Keratinocyte (primary cell): ENCODE data around the gene TENM4. TPM values are rescaled to one million over a fixed set of nuclear protein-coding genes. Genes with fewer than 3 reads are reported as not detected.

Source experiments
- DNase-seq: peaks from one replicate; pipeline ENCODE4 v3.0.0-alpha.2; 2011; ENCODE audit warnings: low read depth, missing footprints, low spot score
- FAIRE-seq: peaks from 2 replicates; lab custom pipeline; 2011; peaks lifted over from hg19 to GRCh38; lab: Jason Lieb, UNC
- H2AFZ ChIP-seq: 2 replicates; pipeline ENCODE4 v1.6.0; 2012; ENCODE audit warnings: low read length, control low read depth, inconsistent platforms; ENCODE audit not compliant: control insufficient read depth
- H3K27ac ChIP-seq: 2 replicates; pipeline ENCODE4 v1.5.1; 2011; ENCODE audit warnings: low read length; ENCODE audit not compliant: control insufficient read depth, insufficient read depth
- H3K27me3 ChIP-seq: 3 replicates; pipeline ENCODE4 v1.6.0; 2011; ENCODE audit warnings: low read length; ENCODE audit not compliant: control insufficient read depth, insufficient read depth; ENCODE audit errors: extremely low read depth
- H3K36me3 ChIP-seq, 2 experiments: 2 replicates in 1 of 2; 3 replicates in 1 of 2; pipeline ENCODE4 v1.5.1; 2011; ENCODE audit warnings: low read length in 2 of 2, mild to moderate bottlenecking in 1 of 2; ENCODE audit not compliant: control insufficient read depth in 2 of 2, insufficient read depth in 2 of 2; ENCODE audit errors: extremely low read depth in 1 of 2
- H3K4me1 ChIP-seq: 3 replicates; pipeline ENCODE4 v1.5.1; 2011; ENCODE audit warnings: low read length; ENCODE audit not compliant: control insufficient read depth, insufficient read depth; ENCODE audit errors: extremely low read depth
- H3K4me2 ChIP-seq: 3 replicates; pipeline ENCODE4 v1.6.0; 2011; ENCODE audit warnings: low read depth, low read length; ENCODE audit not compliant: control insufficient read depth, insufficient read depth; ENCODE audit errors: extremely low read depth
- H3K4me3 ChIP-seq, 3 experiments: fragments of 200-600 bp in 1 of 3; sonication (generic) in 1 of 3; 2 replicates in 2 of 3; 3 replicates in 1 of 3; pipeline ENCODE4 v1.5.1; 2011 to 2016; ENCODE audit warnings: low read length in 3 of 3, mild to moderate bottlenecking in 3 of 3, control low read depth in 2 of 3, inconsistent platforms in 1 of 3, low read depth in 1 of 3, mixed read lengths in 1 of 3, mixed run types in 1 of 3, moderate library complexity in 1 of 3; ENCODE audit not compliant: control insufficient read depth in 2 of 3, insufficient read depth in 2 of 3; ENCODE audit errors: extremely low read depth in 1 of 3
- H3K79me2 ChIP-seq: 2 replicates; pipeline ENCODE4 v1.6.0; 2012; ENCODE audit warnings: low read length; ENCODE audit not compliant: control insufficient read depth, insufficient read depth
- H3K9ac ChIP-seq: 3 replicates; pipeline ENCODE4 v1.6.0; 2011; ENCODE audit warnings: low read length; ENCODE audit not compliant: control insufficient read depth, insufficient read depth; ENCODE audit errors: extremely low read depth
- H3K9me1 ChIP-seq: 3 replicates; pipeline ENCODE4 v1.6.0; 2011; ENCODE audit warnings: low read length; ENCODE audit not compliant: control insufficient read depth, insufficient read depth; ENCODE audit errors: extremely low read depth
- H3K9me3 ChIP-seq: 2 replicates; pipeline ENCODE4 v1.5.1; 2012; ENCODE audit warnings: low read depth, low read length; ENCODE audit not compliant: control insufficient read depth
- H4K20me1 ChIP-seq: 3 replicates; pipeline ENCODE4 v1.6.0; 2011; ENCODE audit warnings: low read length; ENCODE audit not compliant: control insufficient read depth, insufficient read depth; ENCODE audit errors: extremely low read depth
- EZH2 ChIP-seq: IDR thresholded peaks from one replicate; pipeline ENCODE4 v1.6.1; 2012; ENCODE audit warnings: inconsistent platforms, mild to moderate bottlenecking, low read length, moderate library complexity
- dilution Hi-C: fragments of 300-500 bp; cut with MboI; formaldehyde crosslinking; loops from one replicate; pipeline ENCODE4 v1.7.0; 2020; ENCODE audit warnings: low sequenced_read_pairs; ENCODE audit not compliant: extremely low pct_ligation_motif_present
- polyA plus RNA-seq, 5 experiments: library from polyadenylated mRNA; depleted of rRNA in 3 of 5; stranded (reverse) in 3 of 5; stranded (forward) in 1 of 5; unstranded in 1 of 5; fragments of >200 nt; gene quantifications; 1 replicate in 1 of 5; 2 replicates in 3 of 5; 3 replicates in 1 of 5; pipeline versions ENCODE4 v1.2.1 to v1.2.3, GENCODE V29; 2011 to 2012; ENCODE audit warnings: missing spikeins in 2 of 5, low read depth in 1 of 5, low replicate concordance in 1 of 5
- TF ChIP-seq, protein P1 (sequence below), 3 experiments: IDR thresholded peaks in 1 of 3; conservative IDR thresholded peaks in 1 of 3; optimal IDR thresholded peaks in 1 of 3; 2 replicates in 2 of 3; 3 replicates in 1 of 3; pipeline versions ENCODE3 to v1.5.1; 2011; ENCODE audit warnings: low read length in 3 of 3, mild to moderate bottlenecking in 3 of 3, moderate library complexity in 2 of 3, control low read depth in 1 of 3, inconsistent platforms in 1 of 3; ENCODE audit not compliant: insufficient read depth in 2 of 3; ENCODE audit errors: extremely low read depth in 1 of 3

TENM4 gene
- polyA plus RNA-seq, 1 donor (not counting 4 experiments of a cell fraction or from before 2014, with no cell fraction given): 3.5 TPM

DNA sequence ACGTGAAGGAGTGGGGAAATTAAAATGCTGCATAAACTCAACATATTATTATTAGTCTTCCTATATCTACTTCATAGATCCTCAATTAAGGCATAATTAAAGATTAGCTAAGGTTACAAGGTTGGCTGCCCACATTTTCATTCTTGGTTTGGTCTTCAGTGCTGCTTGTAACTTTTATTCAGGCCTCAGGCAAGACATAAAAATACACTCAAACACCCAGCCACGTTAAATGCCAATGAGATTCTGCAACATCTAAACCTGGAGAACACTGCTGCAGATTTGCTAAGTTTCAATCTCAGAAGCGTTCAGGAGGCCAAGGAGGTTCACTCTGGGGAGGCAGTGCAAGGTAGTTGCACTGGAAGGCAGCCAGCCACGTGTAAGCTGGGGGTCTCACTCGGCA lies 507.5 kb downstream of the TENM4 start:
- Histone ChIP-seq H3K9ac (no peak overlapping the region), H3K36me3 (no peaks in the 10 kb centered on the region), H3K27ac (no peak overlapping the region), H4K20me1 (no peaks in the 10 kb centered on the region), H2AFZ (no peak overlapping the region), H3K9me1 (no peaks in the 10 kb centered on the region), H3K79me2 (no peaks in the 10 kb centered on the region), H3K4me2 (no peak overlapping the region), H3K27me3 (no peaks in the 10 kb centered on the region), H3K4me3 (no peak overlapping the region), H3K9me3 (no peaks in the 10 kb centered on the region), H3K4me1 (no peaks in the 10 kb centered on the region)
- TF ChIP-seq, protein P1, sequence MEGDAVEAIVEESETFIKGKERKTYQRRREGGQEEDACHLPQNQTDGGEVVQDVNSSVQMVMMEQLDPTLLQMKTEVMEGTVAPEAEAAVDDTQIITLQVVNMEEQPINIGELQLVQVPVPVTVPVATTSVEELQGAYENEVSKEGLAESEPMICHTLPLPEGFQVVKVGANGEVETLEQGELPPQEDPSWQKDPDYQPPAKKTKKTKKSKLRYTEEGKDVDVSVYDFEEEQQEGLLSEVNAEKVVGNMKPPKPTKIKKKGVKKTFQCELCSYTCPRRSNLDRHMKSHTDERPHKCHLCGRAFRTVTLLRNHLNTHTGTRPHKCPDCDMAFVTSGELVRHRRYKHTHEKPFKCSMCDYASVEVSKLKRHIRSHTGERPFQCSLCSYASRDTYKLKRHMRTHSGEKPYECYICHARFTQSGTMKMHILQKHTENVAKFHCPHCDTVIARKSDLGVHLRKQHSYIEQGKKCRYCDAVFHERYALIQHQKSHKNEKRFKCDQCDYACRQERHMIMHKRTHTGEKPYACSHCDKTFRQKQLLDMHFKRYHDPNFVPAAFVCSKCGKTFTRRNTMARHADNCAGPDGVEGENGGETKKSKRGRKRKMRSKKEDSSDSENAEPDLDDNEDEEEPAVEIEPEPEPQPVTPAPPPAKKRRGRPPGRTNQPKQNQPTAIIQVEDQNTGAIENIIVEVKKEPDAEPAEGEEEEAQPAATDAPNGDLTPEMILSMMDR (optimal IDR thresholded peaks at IDR 0.05 in 1 of 3, IDR thresholded peaks at IDR 0.05 in 1 of 3, conservative IDR thresholded peaks at IDR 0.05 in 1 of 3; ENCODE audit: extremely low read depth in 1 of 3, insufficient read depth in 2 of 3, low read length in 3 of 3): no peak
- TF ChIP-seq EZH2: no peak
- FAIRE-seq: no peak
- dilution Hi-C loops: no loop called here
- DNase-seq: no peak

DNA sequence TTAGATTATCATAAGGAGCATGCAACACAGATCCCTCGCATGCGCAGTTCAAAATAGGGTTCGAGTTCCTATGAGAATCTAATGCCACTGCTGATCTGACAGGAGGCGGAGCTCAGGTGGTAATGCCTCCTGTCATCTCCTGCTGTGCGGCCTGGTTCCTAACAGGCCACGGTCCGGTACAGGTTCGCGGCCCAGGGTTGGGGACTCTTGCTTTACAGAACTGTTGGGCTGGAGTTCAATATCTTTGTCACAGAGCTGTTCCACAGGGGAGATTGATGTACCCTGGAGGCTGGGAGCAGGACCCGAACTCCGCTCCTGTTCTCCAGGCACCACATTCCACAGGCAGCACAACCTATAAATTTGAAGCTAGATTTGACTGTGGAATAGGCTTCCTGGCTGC lies 508.1 kb downstream of the TENM4 start:
- Histone ChIP-seq H3K27ac (no peak overlapping the region), H3K36me3 (no peaks in the 10 kb centered on the region), H3K27me3 (no peaks in the 10 kb centered on the region), H3K4me1 (no peaks in the 10 kb centered on the region), H3K79me2 (no peaks in the 10 kb centered on the region), H3K9me3 (no peaks in the 10 kb centered on the region), H3K9me1 (no peaks in the 10 kb centered on the region), H3K4me3 (no peak overlapping the region), H3K9ac (no peak overlapping the region), H4K20me1 (no peaks in the 10 kb centered on the region), H2AFZ (no peak overlapping the region), H3K4me2 (no peak overlapping the region)
- no peak for DNase-seq
- FAIRE-seq: no peak
- TF ChIP-seq, protein P1 (optimal IDR thresholded peaks at IDR 0.05 in 1 of 3, IDR thresholded peaks at IDR 0.05 in 1 of 3, conservative IDR thresholded peaks at IDR 0.05 in 1 of 3; ENCODE audit: extremely low read depth in 1 of 3, insufficient read depth in 2 of 3, low read length in 3 of 3): no peak
- no peak for TF ChIP-seq EZH2
- dilution Hi-C loops: no loop called here
